GM18502 (cell line): ENCODE results near the gene TBC1D7.
A peak's percentile ranks its signal among the peaks of the same experiment; 100 is the strongest.

ENCODE experiments used
- ATAC-seq: cut with Tn5 transposase; IDR thresholded peaks from one replicate; pipeline ENCODE4 v1.9.1; 2021; ENCODE audit warnings: mild to moderate bottlenecking; ENCODE audit not compliant: unreplicated experiment, poor library complexity

Gene TBC1D7

DNA sequence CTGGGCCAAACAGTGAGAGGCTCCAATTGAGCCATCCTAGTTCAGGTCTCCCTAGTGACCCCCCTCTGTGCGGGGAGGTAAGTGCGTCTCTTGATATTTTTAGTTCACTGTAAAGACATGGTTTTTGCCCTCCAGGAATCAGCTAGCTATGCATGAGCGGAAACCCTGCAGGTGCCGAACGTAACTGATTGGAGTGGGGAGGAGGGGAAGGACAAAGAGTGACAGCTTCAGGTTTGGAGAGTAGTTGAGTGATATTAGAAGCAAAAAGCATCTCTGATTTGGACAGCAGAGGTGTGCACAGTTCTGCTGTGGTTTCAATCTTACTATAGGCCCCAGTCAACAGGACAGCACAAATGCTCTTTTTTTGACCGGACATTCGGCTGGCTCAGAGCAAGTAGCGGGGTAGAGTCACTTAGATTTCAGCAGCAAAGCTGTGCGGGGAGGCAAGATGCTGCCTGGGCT, 31.8 kb downstream of the TBC1D7 start:
- ATAC-seq: no peak

GRCh38 chr6:13295576-13295975, 32.8 kb downstream of the TBC1D7 start:
- no peak for ATAC-seq

GRCh38 chr6:13294499-13295069, 33.8 kb downstream of the TBC1D7 start:
- ATAC-seq: no peak

DNA sequence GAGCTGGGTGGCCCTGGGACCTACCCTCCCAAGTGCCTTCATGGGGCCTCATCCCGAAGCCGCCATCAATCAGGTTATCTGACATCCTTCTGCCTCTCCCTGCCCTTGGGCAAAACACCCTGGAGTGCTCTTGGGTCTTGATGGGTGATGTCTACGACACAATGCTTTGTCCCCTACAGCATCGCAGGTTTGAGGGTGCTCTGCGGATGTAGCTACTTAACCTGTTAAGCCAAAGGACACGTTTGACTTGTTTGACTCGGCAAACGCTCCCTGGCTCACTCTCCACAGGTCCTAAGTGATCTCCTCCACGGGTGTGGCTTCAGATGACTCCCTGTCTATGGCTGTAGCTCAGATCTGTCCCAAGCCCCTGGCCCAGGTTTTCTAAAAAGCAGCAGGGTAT, 35.6 kb downstream of the TBC1D7 start:
- ATAC-seq: no peak

- no peak for ATAC-seq
Measured at GRCh38 chr6:13290335-13290734, 38.0 kb downstream of the TBC1D7 start.

GRCh38 chr6:13289789-13290318, 38.5 kb downstream of the TBC1D7 start:
- no peak for ATAC-seq

DNA sequence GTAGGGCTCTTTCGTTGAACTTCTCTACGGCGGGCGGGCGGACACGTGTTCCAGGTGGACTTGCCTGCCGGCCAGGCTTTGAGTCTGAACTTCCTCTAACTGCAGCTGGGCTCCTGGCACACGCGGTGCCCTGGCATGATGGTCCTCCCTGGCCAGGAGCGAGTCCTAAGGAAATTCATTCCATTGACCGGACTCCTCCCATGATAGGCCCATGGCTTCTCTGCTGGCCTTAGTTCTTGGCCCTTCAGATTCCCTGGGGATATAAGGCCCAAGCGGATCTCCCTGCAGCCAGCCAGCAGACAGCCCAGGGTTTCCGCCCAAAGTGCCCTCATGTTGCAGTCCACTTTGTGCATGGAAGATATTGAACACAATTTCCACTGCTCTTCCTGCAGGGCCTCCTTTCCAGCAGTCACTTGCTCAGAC, 39.4 kb downstream of the TBC1D7 start:
- no peak for ATAC-seq

DNA sequence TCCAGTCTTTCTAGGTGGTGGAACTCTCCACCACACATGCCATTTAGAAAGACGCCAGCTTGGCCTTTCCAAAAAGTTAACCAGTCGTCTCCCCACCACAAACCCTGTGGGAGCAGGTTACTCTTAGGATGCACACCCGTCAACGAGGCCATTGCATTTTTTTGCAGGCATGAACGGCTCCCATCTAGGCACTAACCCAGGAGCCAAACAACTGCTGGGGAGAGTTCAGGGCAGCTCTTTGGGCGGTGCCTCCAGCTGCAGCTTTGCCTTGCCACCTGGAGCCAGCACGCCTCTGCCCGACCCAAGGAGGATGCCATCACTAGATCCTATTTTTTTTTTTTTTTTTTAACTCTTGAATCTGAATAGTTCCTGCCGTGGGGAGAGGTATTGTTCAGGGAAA, 39.9 kb downstream of the TBC1D7 start:
- ATAC-seq: no peak

DNA sequence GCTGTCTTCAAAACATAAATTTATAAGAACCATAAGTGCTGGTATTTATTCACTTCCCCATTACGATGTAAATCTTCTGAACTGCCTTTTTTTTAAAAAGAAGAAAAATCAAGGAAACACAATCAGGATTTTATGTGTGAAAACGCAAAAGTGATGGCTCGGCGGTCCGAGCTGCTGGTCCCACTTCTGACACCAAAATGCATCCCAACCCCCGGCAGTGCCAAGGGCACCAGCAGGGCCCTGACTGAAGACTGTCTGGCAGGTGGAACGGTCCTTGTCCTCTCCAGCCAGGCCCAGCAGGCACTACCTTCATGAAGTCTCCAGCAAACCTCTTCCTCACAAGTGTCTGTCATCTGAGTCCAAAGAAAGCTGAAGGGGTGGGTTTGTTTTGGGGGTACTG, 41.2 kb downstream of the TBC1D7 start:
- ATAC-seq: no peak

GRCh38 chr6:13286181-13286580, 42.2 kb downstream of the TBC1D7 start:
- ATAC-seq: peak; percentile 72

DNA sequence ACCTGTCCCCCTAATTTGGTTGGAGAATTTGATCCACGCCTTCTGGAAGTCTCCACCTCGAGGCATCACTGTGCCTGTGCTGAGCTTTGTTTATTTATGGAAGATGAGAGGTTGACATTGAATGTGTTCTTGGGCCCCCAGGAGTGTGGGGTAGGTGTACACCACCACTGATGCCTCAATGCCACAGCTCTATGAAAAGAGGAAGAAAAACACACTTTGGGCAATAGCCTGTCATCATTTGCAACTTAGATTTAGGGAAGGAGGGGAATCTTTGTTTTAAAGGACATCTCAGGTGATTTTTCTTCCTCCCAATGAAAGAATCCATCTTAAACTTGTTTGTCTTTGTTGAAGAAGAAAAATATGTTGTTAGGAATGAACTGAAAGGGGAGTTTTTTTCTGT, 42.6 kb downstream of the TBC1D7 start:
- ATAC-seq: no peak

DNA sequence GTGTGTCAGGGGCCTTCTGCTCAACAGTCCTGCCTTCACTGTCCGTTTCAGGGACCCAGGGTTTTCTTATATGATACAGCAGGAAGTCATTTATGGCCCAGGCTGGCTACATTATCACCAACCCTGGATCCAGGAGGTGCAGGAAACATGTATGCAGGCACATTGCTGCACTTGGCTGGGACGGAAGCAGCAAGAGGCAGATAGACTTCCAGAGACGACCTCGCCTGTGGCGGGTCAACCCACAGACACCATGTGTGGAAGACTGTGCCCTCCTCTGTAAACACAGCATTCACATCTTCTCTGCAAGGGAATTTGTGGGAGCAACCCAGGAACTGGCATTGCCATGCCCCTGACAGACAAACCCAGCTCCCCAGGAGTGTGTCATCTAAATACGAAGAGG, 43.7 kb downstream of the TBC1D7 start:
- ATAC-seq: no peak

GRCh38 chr6:13283331-13283730, 45.0 kb downstream of the TBC1D7 start:
- ATAC-seq: no peak

DNA sequence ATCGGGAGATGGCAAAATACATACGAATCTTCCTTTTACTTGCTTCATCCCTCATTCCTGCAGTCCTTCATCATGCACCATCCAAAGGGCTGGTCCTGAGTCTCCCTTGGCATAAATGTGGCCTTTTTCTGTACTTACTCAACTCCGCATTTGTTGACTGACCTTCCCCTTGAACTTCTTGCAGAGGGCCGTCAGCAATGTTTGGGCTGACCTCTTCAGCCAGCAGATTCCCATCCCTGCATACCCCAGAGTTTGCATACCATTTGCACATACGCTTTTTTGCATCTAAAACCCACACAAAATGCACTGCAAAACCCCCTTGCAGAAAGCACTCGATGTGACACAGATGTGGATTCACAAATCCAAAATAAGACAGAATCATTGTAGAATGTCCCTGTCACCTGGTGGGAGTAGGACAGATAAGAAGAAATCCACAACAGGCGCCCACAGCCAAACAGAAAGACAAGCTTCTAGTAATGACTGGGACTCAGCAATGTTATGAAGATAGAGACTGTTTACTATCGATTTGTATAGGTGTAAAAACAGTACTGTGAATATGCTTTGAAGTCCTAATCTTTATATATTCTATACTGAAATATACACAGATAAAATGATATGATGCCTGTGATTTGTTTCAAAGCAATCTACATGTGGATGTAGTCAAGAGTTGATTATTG, 45.8 kb downstream of the TBC1D7 start:
- ATAC-seq: no peak

GRCh38 chr6:13281686-13282085, 46.7 kb downstream of the TBC1D7 start:
- ATAC-seq: no peak

- ATAC-seq: no peak
Measured at GRCh38 chr6:13280254-13280653, 48.1 kb downstream of the TBC1D7 start.

DNA sequence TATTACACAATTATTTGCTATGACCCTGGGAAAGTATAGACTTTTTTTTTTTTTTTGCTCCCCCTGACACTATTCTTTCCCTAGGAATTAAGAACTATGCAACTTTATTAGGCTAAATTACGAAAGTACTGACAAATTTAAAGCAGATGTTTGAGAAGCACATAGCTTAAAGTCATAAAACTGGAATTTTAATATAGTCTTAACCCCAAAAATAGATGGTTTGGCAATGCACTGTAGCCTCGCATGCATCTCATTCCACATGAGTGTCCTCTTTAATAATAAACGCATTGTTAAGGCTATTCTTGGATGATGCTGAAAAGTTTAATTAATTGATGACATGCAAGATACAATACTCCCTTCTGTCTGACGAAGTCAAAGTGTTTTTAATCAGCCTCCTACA, 49.3 kb downstream of the TBC1D7 start:
- ATAC-seq: no peak

DNA sequence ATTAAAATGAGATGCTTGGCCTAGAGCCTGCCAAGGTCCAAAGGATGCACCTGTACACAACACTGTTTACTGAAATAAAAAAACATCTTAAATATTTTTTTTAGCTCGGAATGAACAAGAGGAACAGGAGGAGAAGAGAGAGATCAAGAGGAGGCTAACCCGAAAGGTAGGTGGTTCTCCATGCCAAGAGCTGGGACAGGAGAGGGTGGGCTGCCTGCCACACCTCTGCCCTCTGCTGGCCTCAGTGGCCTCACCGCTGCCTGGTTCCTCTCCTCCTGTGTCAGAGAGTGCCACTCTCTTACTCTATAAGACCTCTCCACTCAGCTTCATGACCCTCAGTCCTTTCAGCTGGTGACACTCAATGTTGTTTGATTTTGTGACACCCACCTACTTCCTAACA, 50.2 kb downstream of the TBC1D7 start:
- no peak for ATAC-seq

GRCh38 chr6:13277231-13277630, 51.1 kb downstream of the TBC1D7 start:
- no peak for ATAC-seq

GRCh38 chr6:13275435-13275989, 52.8 kb downstream of the TBC1D7 start:
- no peak for ATAC-seq

GRCh38 chr6:13274707-13275434, 53.5 kb downstream of the TBC1D7 start:
- ATAC-seq: no peak
